ENCODE results near the gene MAGI2. TPM values are rescaled to one million over a fixed set of nuclear protein-coding genes. Genes with fewer than 3 reads are reported as not detected.

Gene MAGI2
- total RNA-seq, 1 experiment from 2014 or later, result 14.3 TPM

DNA sequence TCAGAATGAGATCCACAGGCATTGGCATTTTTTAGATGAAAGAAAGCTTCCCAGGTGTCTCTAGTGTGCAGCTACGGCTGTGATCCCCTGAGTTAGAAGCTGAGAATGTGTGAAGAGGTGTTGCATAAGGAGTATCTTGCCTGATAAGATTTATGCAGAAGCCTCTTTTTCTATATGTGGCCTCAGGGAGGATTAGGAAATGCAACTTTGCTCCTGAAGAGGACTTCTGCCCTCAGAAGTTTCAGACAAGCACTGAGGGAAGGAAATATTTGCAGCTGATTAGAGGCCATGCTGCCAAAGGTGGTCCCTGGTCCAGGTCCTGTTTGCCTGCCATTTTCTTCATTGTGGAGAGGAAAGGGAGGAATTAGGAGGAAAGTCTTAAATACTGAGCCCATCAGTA lies 1103.1 kb downstream of the MAGI2 start:
- Histone ChIP-seq H2BK20ac (ENCODE audit: low read depth, low read length, poor library complexity, severe bottlenecking) (no peak overlapping the region), H3T11ph (ENCODE audit: low read length) (no peak overlapping the region), H3K14ac (ENCODE audit: insufficient read depth, low read length) (no peak overlapping the region), H3K79me1 (ENCODE audit: insufficient read depth, low read depth, low read length, poor library complexity, severe bottlenecking) (no peaks in the 10 kb centered on the region), H2BK120ac (ENCODE audit: low read depth, low read length, poor library complexity, severe bottlenecking) (no peak overlapping the region), H3K18ac (ENCODE audit: insufficient read length, low read depth, low read length) (no peak overlapping the region), H3K27me3 (ENCODE audit: insufficient read depth, low read length) (no peaks in the 10 kb centered on the region), H2BK5ac (ENCODE audit: insufficient read length, low read length) (no peak overlapping the region), H2BK15ac (ENCODE audit: low read depth, low read length) (no peak overlapping the region), H2AFZ (ENCODE audit: low read length) (no peak overlapping the region), H3K27ac (ENCODE audit: insufficient read length, low read depth, low read length) (no peak overlapping the region), H3K23ac (ENCODE audit: insufficient read length, low read depth, low read length) (no peak overlapping the region), H3K9me3 (ENCODE audit: control insufficient read depth, low read depth, low read length) (no peaks in the 10 kb centered on the region), H4K91ac (ENCODE audit: insufficient read length, low read depth, low read length) (no peak overlapping the region), H3K56ac (ENCODE audit: insufficient read length, low read depth, low read length) (no peak overlapping the region), H4K8ac (replicated peaks; ENCODE audit: insufficient read length, low read depth, low read length) (no peak overlapping the region), H3K79me2 (ENCODE audit: insufficient read depth, low read length) (no peaks in the 10 kb centered on the region), H3K4ac (ENCODE audit: low read depth, low read length) (no peak overlapping the region), H3K4me1 (ENCODE audit: insufficient read depth, low read length) (peaks cover 3% of the 10 kb centered on the region), H3K9ac (ENCODE audit: extremely low read depth, insufficient read length, low read length) (no peak overlapping the region), H3K23me2 (ENCODE audit: insufficient read length, low read depth, low read length, poor library complexity, severe bottlenecking) (no peaks in the 10 kb centered on the region), H4K5ac (ENCODE audit: insufficient read length, low read depth, low read length) (no peak overlapping the region), H3K4me2 (ENCODE audit: insufficient read depth, insufficient read length, low read length) (no peak overlapping the region), H2BK12ac (ENCODE audit: insufficient read length, low read depth, low read length) (no peak overlapping the region), H2AK5ac (ENCODE audit: insufficient read length, low read length) (no peak overlapping the region), H4K20me1 (ENCODE audit: control insufficient read depth, insufficient read depth, insufficient read length) (no peaks in the 10 kb centered on the region)
- Mint-ChIP-seq H3K4me1 (peaks cover 11 to 15% of the 10 kb centered on the region in 2 experiments), H3K4me3 (no peak overlapping the region), H3K9me3 (no peaks in the 10 kb centered on the region), H3K27me3 (ENCODE audit: low read depth) (no peaks in the 10 kb centered on the region), H3K36me3 (ENCODE audit: insufficient read depth in 1 of 3, low read depth in 3 of 3) (no peaks in the 10 kb centered on the region; a peak in 1 of 7 replicates), H3K27ac (peak overlapping the region in 1 of 3 experiments; percentile 33; a peak in 1 of 7 replicates)
- no CpG with 5 or more reads among the region's 1 CpG for WGBS (ENCODE audit: extremely low coverage, insufficient read length, low lambda C conversion rate)
- no peak for DNase-seq
- TF ChIP-seq, protein P1, sequence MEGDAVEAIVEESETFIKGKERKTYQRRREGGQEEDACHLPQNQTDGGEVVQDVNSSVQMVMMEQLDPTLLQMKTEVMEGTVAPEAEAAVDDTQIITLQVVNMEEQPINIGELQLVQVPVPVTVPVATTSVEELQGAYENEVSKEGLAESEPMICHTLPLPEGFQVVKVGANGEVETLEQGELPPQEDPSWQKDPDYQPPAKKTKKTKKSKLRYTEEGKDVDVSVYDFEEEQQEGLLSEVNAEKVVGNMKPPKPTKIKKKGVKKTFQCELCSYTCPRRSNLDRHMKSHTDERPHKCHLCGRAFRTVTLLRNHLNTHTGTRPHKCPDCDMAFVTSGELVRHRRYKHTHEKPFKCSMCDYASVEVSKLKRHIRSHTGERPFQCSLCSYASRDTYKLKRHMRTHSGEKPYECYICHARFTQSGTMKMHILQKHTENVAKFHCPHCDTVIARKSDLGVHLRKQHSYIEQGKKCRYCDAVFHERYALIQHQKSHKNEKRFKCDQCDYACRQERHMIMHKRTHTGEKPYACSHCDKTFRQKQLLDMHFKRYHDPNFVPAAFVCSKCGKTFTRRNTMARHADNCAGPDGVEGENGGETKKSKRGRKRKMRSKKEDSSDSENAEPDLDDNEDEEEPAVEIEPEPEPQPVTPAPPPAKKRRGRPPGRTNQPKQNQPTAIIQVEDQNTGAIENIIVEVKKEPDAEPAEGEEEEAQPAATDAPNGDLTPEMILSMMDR (conservative IDR thresholded peaks at IDR 0.05), result no peak
